ENCODE data around the gene ZDHHC11B.
"Not testable (repeated sequence)": the region's sequence is repeated elsewhere in the genome, so short reads cannot be mapped to it uniquely, and the experiment has no call there.

Gene ZDHHC11B, protein sequence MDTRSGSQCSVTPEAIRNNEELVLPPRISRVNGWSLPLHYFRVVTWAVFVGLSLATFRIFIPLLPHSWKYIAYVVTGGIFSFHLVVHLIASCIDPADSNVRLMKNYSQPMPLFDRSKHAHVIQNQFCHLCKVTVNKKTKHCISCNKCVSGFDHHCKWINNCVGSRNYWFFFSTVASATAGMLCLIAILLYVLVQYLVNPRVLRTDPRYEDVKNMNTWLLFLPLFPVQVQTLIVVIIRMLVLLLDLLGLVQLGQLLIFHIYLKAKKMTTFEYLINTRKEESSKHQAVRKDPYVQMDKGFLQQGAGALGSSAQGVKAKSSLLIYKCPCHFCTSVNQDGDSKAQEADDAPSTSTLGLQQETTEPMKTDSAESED

GRCh38 chr5:784428-785177 lies at the start of gene ZDHHC11B:
TSS of gene ZDHHC11B (minus strand) at chr5:784729. CDS start at chr5:766919, 17,810 bp downstream.
- peak; percentile 73 for DNase-seq

- not testable (repeated sequence) for DNase-seq
Observed at GRCh38 chr5:834013-834412, 49.5 kb upstream of the ZDHHC11B start.

DNA sequence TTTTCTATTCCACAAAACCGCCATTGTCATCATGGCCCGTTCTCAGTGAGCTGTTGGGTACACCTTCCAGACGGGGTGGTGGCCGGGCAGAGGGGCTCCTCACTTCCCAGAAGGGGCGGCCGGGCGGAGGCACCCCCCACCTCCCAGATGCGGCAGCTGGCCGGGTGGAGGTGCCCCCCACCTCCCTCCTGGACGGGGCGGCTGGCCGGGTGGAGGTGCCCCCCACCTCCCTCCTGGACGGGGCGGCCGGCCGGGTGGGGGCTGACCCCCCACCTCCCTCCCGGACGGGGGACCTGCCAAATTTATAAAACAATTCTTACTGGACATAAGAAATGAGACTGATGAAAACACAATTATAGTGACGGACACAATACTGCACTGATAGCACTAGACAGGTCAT lies 43.7 kb upstream of the ZDHHC11B start:
- not testable (repeated sequence) for DNase-seq

DNA sequence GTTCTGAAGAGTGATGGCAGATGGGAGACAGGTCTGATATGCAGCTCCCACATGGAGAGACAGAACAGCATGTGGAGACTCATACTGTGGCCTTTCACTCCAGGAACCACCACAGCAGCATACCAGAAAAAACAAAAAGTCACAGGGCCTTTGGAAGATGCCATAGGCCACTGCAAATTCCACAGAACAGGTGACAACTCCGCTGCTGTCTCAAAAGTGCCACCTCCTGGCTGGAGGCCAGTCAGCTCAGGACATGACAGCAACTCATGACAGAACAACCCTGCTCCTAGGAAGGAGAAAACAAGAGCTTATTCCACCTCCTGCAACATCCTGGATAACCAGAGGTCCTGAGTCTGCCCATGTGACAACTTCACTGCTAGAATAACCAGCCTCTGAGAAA lies 41.0 kb upstream of the ZDHHC11B start:
- DNase-seq: peak; percentile 12

GRCh38 chr5:821504-821903 lies 37.0 kb upstream of the ZDHHC11B start:
- DNase-seq: no peak

- DNase-seq: no peak
Observed at GRCh38 chr5:820245-820644, 35.7 kb upstream of the ZDHHC11B start.

DNA sequence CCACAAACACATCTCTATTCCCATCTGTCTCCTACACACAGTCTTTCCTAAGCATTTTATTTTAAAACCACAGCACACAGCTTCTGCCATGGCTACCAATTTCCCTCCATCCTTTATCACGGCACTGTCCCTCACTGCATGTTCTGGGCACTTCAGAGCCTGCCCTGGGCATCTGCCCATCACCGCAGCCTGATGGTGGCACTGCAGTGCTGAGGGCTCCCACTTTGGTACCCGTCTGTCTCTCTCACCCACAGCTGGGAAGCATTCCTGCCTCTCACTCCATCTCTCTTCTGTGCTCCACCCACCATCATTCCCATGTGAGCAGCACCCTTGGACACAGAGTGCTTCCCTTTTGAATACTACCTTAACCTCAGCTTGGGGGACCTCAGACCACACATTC lies 34.5 kb upstream of the ZDHHC11B start:
- DNase-seq: no peak

- no peak for DNase-seq
Observed at GRCh38 chr5:816176-816575, 31.6 kb upstream of the ZDHHC11B start.

DNA sequence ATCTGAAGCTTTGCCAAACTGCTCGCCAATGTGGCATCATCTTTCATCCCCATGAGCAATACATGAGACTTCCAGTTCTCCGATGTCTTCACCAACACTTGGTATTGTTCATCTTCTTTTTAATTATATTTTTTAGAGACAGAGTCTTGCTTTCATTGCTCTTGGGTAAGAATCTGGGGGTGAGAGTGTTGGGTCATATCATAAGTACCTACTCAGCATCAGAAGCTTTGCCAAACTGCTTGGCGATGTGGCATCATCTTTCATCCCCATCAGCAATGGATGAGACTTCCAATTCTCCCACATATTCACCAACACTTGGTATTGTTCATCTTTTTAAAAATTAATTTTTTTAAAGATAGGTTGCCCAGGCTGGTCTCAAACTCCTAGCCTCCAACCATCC lies 30.9 kb upstream of the ZDHHC11B start:
- no peak for DNase-seq

GRCh38 chr5:813575-813974 lies 29.0 kb upstream of the ZDHHC11B start:
- DNase-seq: not testable (repeated sequence)

GRCh38 chr5:811384-811783 lies 26.9 kb upstream of the ZDHHC11B start:
- not testable (repeated sequence) for DNase-seq

DNA sequence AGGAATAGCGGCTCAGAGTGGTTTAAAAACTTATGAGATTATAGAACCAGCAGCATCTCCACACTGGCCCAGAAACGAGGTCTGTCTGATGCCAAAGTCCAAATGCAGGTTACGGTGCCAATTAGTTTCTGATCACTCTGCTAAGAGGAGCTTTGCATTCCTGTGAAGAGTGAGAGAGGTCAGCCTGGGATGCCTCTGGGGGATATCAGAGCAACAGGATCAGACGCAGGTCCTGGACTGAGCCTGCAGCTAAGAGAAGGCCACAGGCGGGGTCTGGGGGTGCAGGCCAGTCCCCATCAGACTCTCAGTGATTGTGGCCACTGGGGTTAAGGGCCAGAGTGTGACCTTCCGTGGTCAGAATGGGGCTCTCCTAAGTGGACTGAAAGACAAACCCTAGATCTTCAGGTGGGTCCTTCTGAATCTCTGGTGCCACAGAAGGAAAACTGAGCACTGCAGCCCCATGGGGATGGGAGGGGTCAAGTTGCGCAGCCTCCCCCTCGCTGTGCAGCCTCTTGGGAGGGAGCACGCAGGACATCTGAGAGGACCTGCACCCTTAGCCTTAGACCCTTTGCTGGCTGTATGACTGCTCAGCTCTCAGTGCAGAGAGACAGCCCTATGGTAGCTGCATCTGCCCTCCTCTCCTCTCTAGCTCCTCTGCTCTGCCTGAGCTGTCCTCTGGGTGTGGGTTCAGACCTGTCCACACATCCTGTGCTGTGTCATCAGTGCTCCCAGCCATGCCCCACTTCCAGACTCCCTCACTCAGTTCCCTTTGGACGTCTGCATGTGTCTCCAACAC lies 23.4 kb upstream of the ZDHHC11B start:
- not testable (repeated sequence) for DNase-seq

- DNase-seq: no peak
Observed at GRCh38 chr5:801472-801871, 16.9 kb upstream of the ZDHHC11B start.

GRCh38 chr5:801055-801454 lies 16.5 kb upstream of the ZDHHC11B start:
- not testable (repeated sequence) for DNase-seq

DNA sequence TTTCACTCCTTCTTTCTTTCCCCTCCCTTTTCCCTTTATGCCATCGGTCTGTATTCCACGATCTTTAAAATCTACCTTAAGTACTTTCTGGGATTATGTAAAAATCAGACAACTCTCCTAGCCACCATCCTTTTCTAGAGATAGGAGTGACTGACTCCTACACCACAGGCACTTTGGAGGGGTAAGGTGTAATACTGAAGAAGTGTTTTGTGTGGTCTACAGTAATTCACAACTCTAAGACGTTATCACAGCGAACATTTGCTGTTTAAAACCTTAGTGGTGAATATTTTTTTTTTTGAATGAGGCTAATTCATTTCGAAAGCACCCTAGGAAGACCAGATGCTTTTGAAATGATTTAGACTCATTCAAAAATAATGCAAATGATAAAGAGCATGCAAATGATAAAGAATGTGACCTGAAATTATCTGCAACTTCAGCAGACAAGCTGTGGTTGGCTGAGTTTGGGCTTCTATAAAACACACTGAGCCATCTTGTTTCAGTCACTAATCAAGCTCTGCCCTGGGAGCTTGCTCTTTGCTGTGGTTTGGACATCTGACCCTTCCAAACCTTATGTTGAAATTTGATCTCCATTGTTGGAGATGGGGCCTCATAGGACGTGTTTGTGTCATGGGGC lies 14.1 kb upstream of the ZDHHC11B start:
- not testable (repeated sequence) for DNase-seq

GRCh38 chr5:797986-798385 lies 13.5 kb upstream of the ZDHHC11B start:
- DNase-seq: not testable (repeated sequence)

- not testable (repeated sequence) for DNase-seq
Observed at GRCh38 chr5:795873-796272, 11.3 kb upstream of the ZDHHC11B start.

- not testable (repeated sequence) for DNase-seq
Observed at GRCh38 chr5:794948-795347, 10.4 kb upstream of the ZDHHC11B start.

DNA sequence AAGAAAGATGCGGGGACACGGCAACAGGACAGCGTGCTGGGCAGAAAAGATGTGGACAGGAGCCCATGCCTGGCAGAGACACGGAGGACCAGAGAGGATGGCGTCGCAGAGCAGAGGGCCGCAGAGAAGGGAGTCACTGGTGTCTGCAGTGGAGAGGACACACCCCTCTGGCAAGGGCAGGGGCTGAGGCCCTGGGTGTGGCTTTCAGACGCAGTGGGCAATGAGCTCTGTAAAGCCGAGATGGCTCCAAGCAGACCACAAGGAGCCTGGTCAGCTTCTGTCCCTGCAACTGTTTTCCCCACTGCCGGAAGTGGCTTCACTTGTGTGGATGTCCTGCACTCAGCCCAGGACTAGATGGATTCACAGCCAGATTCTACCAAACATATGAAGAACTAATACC lies 4.2 kb upstream of the ZDHHC11B start:
- not testable (repeated sequence) for DNase-seq

DNA sequence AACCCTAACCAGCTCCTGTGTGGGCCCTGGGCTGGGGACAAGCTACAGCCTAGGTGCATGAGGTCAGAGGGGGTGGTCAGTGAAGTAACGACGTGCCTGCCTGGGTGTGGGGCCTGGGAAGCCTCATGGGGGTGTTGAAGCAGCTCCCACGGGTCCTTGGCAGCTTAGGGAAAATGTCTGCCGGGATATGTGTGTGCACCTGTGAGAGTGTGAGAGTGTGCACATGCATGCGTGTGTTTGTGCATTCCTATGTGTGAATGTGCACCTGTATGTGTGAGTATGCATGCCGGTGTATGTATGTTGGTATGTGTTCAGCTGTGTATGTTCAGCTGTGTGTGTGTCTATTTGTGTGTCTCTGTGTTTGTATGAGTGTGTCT lies 3.3 kb upstream of the ZDHHC11B start:
- DNase-seq: not testable (repeated sequence)

DNA sequence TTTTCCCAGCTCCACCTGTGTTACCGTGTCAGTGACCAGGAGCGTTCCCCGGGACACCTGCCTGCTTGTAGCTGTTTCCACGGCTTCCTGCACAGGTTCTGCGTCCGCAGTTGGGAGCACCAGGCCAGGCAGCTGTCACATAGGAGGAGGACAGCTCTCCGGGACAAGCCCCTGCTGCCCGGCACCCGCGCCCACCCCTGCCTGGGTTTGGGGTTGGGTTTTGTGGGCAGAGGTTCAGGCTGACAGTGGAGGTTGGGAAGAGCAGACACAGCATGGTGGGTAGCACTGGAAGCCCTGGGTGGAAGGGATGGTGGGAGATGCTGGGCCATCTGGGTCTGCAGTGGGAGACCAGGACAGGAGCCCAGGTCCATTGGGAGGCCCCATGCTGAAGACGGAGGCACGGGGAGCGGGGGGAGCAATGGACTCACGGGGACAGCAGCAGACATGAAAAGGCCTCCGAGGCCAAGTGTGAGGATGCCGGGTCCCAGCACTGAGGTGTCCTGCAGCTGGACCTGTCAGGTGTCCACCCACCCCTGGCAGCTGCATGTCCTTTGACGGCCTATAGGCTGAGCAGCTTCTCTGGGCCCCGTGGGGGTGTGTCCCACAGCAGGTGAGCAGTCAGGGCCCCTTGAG lies 2.8 kb upstream of the ZDHHC11B start:
- DNase-seq: not testable (repeated sequence)

DNA sequence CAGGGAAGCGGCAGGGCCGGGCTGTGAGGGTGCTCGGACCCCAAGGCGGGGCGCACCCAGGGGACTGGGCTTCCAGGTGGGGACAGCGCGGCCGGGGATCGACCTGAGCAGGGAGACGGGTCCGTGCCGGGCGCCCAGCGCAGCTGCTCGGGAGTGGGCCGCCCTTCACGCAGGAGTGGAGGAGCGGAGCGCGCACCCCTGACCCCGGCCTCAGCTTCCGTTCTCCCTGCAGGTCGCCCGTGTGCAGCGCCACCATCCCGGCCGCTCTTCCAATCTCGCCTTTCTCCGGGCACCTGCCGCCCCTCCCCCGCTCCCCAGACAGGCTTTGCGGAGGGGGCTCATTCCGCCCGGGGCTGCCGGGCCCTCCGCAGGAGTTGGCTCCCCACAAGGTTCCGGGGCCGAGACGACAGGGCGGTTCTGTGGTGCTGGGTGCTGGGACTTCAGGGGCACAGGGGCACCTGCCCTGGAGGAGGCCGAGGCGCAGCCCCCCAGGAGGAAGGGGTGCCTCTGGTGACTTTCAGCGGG lies 714 bp upstream of the ZDHHC11B start:
- DNase-seq: not testable (repeated sequence)

All from hematopoietic multipotent progenitor cell treated with erythropoietin and hydrocortisone succinate and interleukin-3 and kit ligand, for 8 days (in vitro differentiated cells).